Measurements from ENCODE around the gene ARSA.

The ARSA gene

GRCh38 chr22:50603511-50604255 lies 24.3 kb downstream of the ARSA start:
- H3K27ac Mint-ChIP-seq: no peak overlapping the region
- no peaks in the 10 kb centered on the region for H3K9me3 Mint-ChIP-seq
- H3K36me3 Mint-ChIP-seq: peaks cover 1% of the 10 kb centered on the region
- H3K27me3 Mint-ChIP-seq: peaks cover 23% of the 10 kb centered on the region
- H3K4me3 Mint-ChIP-seq: no peak overlapping the region
- H3K4me1 Mint-ChIP-seq: peaks cover 8% of the 10 kb centered on the region

GRCh38 chr22:50602338-50602700 lies 25.6 kb downstream of the ARSA start:
- Mint-ChIP-seq H3K27ac (no peak overlapping the region), H3K9me3 (no peaks in the 10 kb centered on the region), H3K36me3 (peaks cover 3% of the 10 kb centered on the region), H3K4me3 (peak overlapping the region; percentile 87), H3K27me3 (peaks cover 21% of the 10 kb centered on the region), H3K4me1 (peaks cover 8% of the 10 kb centered on the region)

- Mint-ChIP-seq H3K36me3 (peaks cover 3% of the 10 kb centered on the region), H3K4me1 (peaks cover 8% of the 10 kb centered on the region), H3K27me3 (peaks cover 21% of the 10 kb centered on the region), H3K4me3 (peak overlapping the region; percentile 87), H3K9me3 (no peaks in the 10 kb centered on the region), H3K27ac (peak overlapping the region; percentile 80)
Observed at GRCh38 chr22:50601669-50602337, 26.1 kb downstream of the ARSA start.

- H3K9me3 Mint-ChIP-seq: no peaks in the 10 kb centered on the region
Observed at GRCh38 chr22:50600967-50601668, 26.8 kb downstream of the ARSA start.

GRCh38 chr22:50600538-50600937 lies 27.4 kb downstream of the ARSA start, which contains the start of gene MAPK8IP2:
MAPK8IP2 (plus strand) TSS chr22:50600793; CDS start chr22:50600819, 26 bp downstream.
- H3K27ac Mint-ChIP-seq: no peak within 1 kb of the TSS
- peak within 1 kb of the TSS; percentile 87 for H3K4me3 Mint-ChIP-seq
- H3K9me3 Mint-ChIP-seq: no peaks in the 10 kb centered on the region
- H3K36me3 Mint-ChIP-seq: peaks cover 3% of the 10 kb centered on the region
- peaks cover 8% of the 10 kb centered on the region for H3K4me1 Mint-ChIP-seq
- peaks cover 21% of the 10 kb centered on the region for H3K27me3 Mint-ChIP-seq

More at GRCh38 chr22:50600967-50601668, 26.8 kb downstream of the ARSA start:
- peaks cover 21% of the 10 kb centered on the region for H3K27me3 Mint-ChIP-seq
- H3K36me3 Mint-ChIP-seq: peaks cover 3% of the 10 kb centered on the region
- H3K27ac Mint-ChIP-seq: no peak overlapping the region
- peak overlapping the region; percentile 87 for H3K4me3 Mint-ChIP-seq
- peaks cover 8% of the 10 kb centered on the region for H3K4me1 Mint-ChIP-seq

- Mint-ChIP-seq H3K9me3 (no peaks in the 10 kb centered on the region), H3K27me3 (peaks cover 21% of the 10 kb centered on the region), H3K4me3 (peak overlapping the region; percentile 71), H3K27ac (no peak overlapping the region), H3K4me1 (peaks cover 8% of the 10 kb centered on the region), H3K36me3 (peaks cover 3% of the 10 kb centered on the region)
Observed at GRCh38 chr22:50599816-50600455, 28.0 kb downstream of the ARSA start.

GRCh38 chr22:50597097-50597496 lies 30.9 kb downstream of the ARSA start:
- Mint-ChIP-seq H3K27me3 (peaks cover 11% of the 10 kb centered on the region), H3K27ac (no peak overlapping the region), H3K4me1 (peaks cover 6% of the 10 kb centered on the region), H3K36me3 (peaks cover 3% of the 10 kb centered on the region), H3K4me3 (no peak overlapping the region), H3K9me3 (no peaks in the 10 kb centered on the region)

GRCh38 chr22:50595189-50595588 lies 32.8 kb downstream of the ARSA start:
- H3K27me3 Mint-ChIP-seq: peaks cover 4% of the 10 kb centered on the region
- H3K9me3 Mint-ChIP-seq: no peaks in the 10 kb centered on the region
- H3K36me3 Mint-ChIP-seq: peaks cover 5% of the 10 kb centered on the region
- H3K27ac Mint-ChIP-seq: no peak overlapping the region
- no peaks in the 10 kb centered on the region for H3K4me1 Mint-ChIP-seq
- H3K4me3 Mint-ChIP-seq: no peak overlapping the region

- Mint-ChIP-seq H3K9me3 (no peaks in the 10 kb centered on the region), H3K4me3 (no peak overlapping the region), H3K27me3 (no peaks in the 10 kb centered on the region), H3K4me1 (peaks cover 7% of the 10 kb centered on the region), H3K27ac (no peak overlapping the region), H3K36me3 (peaks cover 2% of the 10 kb centered on the region)
Observed at GRCh38 chr22:50587407-50587806, 40.5 kb downstream of the ARSA start.

- Mint-ChIP-seq H3K4me3 (no peak overlapping the region), H3K27ac (no peak overlapping the region), H3K4me1 (peaks cover 7% of the 10 kb centered on the region), H3K27me3 (no peaks in the 10 kb centered on the region), H3K36me3 (peaks cover 2% of the 10 kb centered on the region), H3K9me3 (no peaks in the 10 kb centered on the region)
Observed at GRCh38 chr22:50586416-50586815, 41.5 kb downstream of the ARSA start.

- Mint-ChIP-seq H3K4me3 (no peak overlapping the region), H3K36me3 (no peaks in the 10 kb centered on the region), H3K9me3 (no peaks in the 10 kb centered on the region), H3K27me3 (no peaks in the 10 kb centered on the region), H3K4me1 (peaks cover 7% of the 10 kb centered on the region), H3K27ac (no peak overlapping the region)
Observed at GRCh38 chr22:50585781-50586180, 42.2 kb downstream of the ARSA start.

- Mint-ChIP-seq H3K27ac (no peak overlapping the region), H3K4me3 (no peak overlapping the region)
Observed at GRCh38 chr22:50585238-50585637, 42.7 kb downstream of the ARSA start.

GRCh38 chr22:50584106-50585096 lies 43.6 kb downstream of the ARSA start:
- Mint-ChIP-seq H3K4me1 (peaks cover 14% of the 10 kb centered on the region), H3K27ac (peak overlapping the region; percentile 80), H3K9me3 (no peaks in the 10 kb centered on the region)

More at GRCh38 chr22:50585238-50585637, 42.7 kb downstream of the ARSA start:
- no peaks in the 10 kb centered on the region for H3K36me3 Mint-ChIP-seq
- H3K9me3 Mint-ChIP-seq: no peaks in the 10 kb centered on the region
- H3K27me3 Mint-ChIP-seq: no peaks in the 10 kb centered on the region
- H3K4me1 Mint-ChIP-seq: peaks cover 11% of the 10 kb centered on the region

GRCh38 chr22:50583294-50583861 lies 44.6 kb downstream of the ARSA start:
- Mint-ChIP-seq H3K36me3 (no peaks in the 10 kb centered on the region), H3K4me3 (peak overlapping the region; percentile 97), H3K27ac (peak overlapping the region; percentile 80), H3K9me3 (no peaks in the 10 kb centered on the region), H3K27me3 (no peaks in the 10 kb centered on the region), H3K4me1 (peaks cover 14% of the 10 kb centered on the region)

More at GRCh38 chr22:50584106-50585096, 43.6 kb downstream of the ARSA start:
- no peaks in the 10 kb centered on the region for H3K36me3 Mint-ChIP-seq
- peak overlapping the region; percentile 97 for H3K4me3 Mint-ChIP-seq
- no peaks in the 10 kb centered on the region for H3K27me3 Mint-ChIP-seq
